Head of caudate nucleus (tissue), 42 donors: Measurements from ENCODE around the gene ACTL8.
A peak's percentile ranks its signal among the peaks of the same experiment; 100 is the strongest.

ENCODE experiments used
- DNase-seq, 42 donors: peaks; one replicate each; pipeline versions ENCODE4 v3.0.0 to v3.0.0-alpha.2; 2020 to 2021; ENCODE audit warnings: mixed read lengths in 7 of 42
- intact Hi-C: fragments of 100-400 bp; cut with DNase I; formaldehyde crosslinking; loops from one replicate; pipeline ENCODE4 v1.15.0; 2022

Gene ACTL8

GRCh38 chr1:17763417-17763816 is 8.3 kb downstream of the ACTL8 start:
- intact Hi-C loops, result no loop called here

GRCh38 chr1:17763995-17764394 is 8.9 kb downstream of the ACTL8 start:
- no peak for DNase-seq
- intact Hi-C loops, result no loop called here

More at GRCh38 chr1:17763417-17763816, 8.3 kb downstream of the ACTL8 start:
- DNase-seq, result no peak

- intact Hi-C loops, result no loop called here
- no peak for DNase-seq
These were observed 9.5 kb downstream of the ACTL8 start for GRCh38 chr1:17764591-17764990.

GRCh38 chr1:17765444-17766411 is 10.6 kb downstream of the ACTL8 start:
- DNase-seq, result no peak

GRCh38 chr1:17768651-17769241 is 13.6 kb downstream of the ACTL8 start:
- DNase-seq, result peak in 1 of 42 donors; percentile 22
- intact Hi-C loops, result no loop called here

More at GRCh38 chr1:17765444-17766411, 10.6 kb downstream of the ACTL8 start:
- intact Hi-C loops, result no loop called here

GRCh38 chr1:17770983-17771382 is 15.8 kb downstream of the ACTL8 start:
- intact Hi-C loops, result no loop called here
- DNase-seq, result no peak

GRCh38 chr1:17772615-17773212 is 17.6 kb downstream of the ACTL8 start:
- no peak for DNase-seq
- intact Hi-C loops, result no loop called here

GRCh38 chr1:17773591-17774326 is 18.6 kb downstream of the ACTL8 start:
- intact Hi-C loops, result no loop called here

GRCh38 chr1:17774452-17774851 is 19.3 kb downstream of the ACTL8 start:
- intact Hi-C loops, result no loop called here
- DNase-seq, result no peak

More at GRCh38 chr1:17773591-17774326, 18.6 kb downstream of the ACTL8 start:
- DNase-seq, result no peak

GRCh38 chr1:17775796-17776195 is 20.7 kb downstream of the ACTL8 start:
- intact Hi-C loops, result no loop called here
- DNase-seq, result no peak

- intact Hi-C loops, result no loop called here
- DNase-seq, result no peak
These were observed 21.3 kb downstream of the ACTL8 start for GRCh38 chr1:17776426-17776825.

- intact Hi-C loops, result no loop called here
- no peak for DNase-seq
These were observed 22.2 kb downstream of the ACTL8 start for GRCh38 chr1:17777330-17777729.

- intact Hi-C loops, result no loop called here
These were observed 22.7 kb downstream of the ACTL8 start for GRCh38 chr1:17777818-17778217.

GRCh38 chr1:17780916-17781315 is 25.8 kb downstream of the ACTL8 start:
- intact Hi-C loops, result no loop called here
- DNase-seq, result no peak

More at GRCh38 chr1:17777818-17778217, 22.7 kb downstream of the ACTL8 start:
- DNase-seq, result no peak

GRCh38 chr1:17789926-17790325 is 34.8 kb downstream of the ACTL8 start:
- no peak for DNase-seq
- intact Hi-C loops, result no loop called here

- DNase-seq, result peak in 1 of 42 donors; percentile 2
- intact Hi-C loops, result no loop called here
These were observed 35.4 kb downstream of the ACTL8 start for GRCh38 chr1:17790383-17791054.

GRCh38 chr1:17791055-17791390 is 35.9 kb downstream of the ACTL8 start:
- DNase-seq, result peak in 1 of 42 donors; percentile 2
- intact Hi-C loops, result no loop called here

GRCh38 chr1:17791480-17791879 is 36.3 kb downstream of the ACTL8 start:
- intact Hi-C loops, result no loop called here

GRCh38 chr1:17792421-17792820 is 37.3 kb downstream of the ACTL8 start:
- intact Hi-C loops, result no loop called here

More at GRCh38 chr1:17791480-17791879, 36.3 kb downstream of the ACTL8 start:
- DNase-seq, result no peak

More at GRCh38 chr1:17792421-17792820, 37.3 kb downstream of the ACTL8 start:
- DNase-seq, result no peak
